Activated effector memory CD4-positive, alpha-beta T cell treated with anti-CD3 and anti-CD28 coated beads, Interleukin-2, amount 50 U/mL, for 16 hours (primary cell): ENCODE results near the gene ARIH1.
A peak's percentile ranks its signal among the peaks of the same experiment; 100 is the strongest.
"Not testable (repeated sequence)": the region's sequence is repeated elsewhere in the genome, so short reads cannot be mapped to it uniquely, and the experiment has no call there.

Source experiments
- DNase-seq: peaks from one replicate; pipeline ENCODE4 v3.0.0-alpha.2; 2020

Gene ARIH1

DNA sequence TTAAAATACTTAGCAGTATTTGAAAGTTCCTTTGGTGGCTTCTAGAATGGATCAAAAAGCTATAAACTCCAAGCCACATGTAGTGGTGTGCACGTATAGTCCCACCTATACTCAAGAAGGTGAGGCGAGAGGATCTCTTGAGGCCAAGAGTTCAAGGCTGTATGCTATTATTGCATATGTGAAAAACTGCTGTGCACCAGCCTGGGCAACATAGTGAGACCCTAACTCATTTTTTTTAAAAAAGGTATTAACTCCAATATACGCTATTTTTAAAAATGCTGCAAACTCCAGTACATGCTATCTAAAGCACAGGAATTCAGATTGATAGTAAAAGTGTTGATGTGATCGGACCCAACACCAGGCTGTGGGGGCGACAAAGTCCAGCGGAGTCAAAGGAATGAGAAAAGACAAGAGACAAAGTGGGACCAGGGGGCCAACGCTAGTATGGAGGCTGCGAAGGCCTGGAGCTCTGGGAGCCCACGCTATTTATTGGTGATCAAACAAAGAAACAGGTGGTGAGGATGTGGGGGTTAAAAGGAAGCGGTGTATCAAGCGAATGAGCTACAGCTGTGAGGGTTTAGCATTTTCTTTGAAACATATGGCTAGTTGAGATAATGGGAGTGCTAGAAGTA is 66.6 kb downstream of the ARIH1 start:
- DNase-seq = no peak

DNA sequence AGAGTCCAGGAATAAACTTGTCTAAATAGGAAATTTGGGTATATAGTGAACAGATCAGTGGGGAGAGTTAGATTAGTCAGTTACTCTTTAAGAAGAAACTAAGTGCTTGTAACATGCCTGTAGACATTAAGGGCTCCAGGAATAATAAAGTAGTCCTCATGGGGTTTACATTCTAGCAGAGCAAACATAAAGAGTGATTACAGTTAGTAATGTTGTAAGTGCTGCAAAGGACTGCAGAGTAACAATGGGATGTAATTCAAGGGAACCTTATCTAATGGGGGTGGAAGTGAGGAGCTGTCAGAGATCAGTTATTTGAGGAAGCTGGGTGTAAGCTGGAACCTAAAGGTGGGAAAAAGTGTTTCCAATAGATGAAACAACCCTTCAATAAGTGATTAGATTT is 67.5 kb downstream of the ARIH1 start:
- DNase-seq = no peak

DNA sequence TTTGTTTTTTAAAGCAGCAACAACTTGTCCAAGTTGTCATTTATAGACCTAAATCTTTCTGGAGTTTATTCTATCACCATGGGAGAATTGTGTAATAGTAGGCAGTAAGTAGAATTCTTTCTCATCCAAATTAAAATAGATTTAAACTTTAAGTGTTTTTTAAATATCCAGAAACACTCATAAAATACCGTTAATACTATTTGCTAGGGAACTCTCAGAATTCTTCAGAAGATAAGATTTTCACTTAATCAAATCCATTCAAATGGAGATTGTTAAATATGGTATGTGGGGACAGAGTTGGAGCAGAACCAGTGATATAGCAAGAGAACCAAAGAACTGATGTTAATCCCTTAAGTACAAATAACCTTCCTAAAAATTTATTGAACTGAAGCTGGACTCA is 71.0 kb downstream of the ARIH1 start:
- DNase-seq = no peak

DNA sequence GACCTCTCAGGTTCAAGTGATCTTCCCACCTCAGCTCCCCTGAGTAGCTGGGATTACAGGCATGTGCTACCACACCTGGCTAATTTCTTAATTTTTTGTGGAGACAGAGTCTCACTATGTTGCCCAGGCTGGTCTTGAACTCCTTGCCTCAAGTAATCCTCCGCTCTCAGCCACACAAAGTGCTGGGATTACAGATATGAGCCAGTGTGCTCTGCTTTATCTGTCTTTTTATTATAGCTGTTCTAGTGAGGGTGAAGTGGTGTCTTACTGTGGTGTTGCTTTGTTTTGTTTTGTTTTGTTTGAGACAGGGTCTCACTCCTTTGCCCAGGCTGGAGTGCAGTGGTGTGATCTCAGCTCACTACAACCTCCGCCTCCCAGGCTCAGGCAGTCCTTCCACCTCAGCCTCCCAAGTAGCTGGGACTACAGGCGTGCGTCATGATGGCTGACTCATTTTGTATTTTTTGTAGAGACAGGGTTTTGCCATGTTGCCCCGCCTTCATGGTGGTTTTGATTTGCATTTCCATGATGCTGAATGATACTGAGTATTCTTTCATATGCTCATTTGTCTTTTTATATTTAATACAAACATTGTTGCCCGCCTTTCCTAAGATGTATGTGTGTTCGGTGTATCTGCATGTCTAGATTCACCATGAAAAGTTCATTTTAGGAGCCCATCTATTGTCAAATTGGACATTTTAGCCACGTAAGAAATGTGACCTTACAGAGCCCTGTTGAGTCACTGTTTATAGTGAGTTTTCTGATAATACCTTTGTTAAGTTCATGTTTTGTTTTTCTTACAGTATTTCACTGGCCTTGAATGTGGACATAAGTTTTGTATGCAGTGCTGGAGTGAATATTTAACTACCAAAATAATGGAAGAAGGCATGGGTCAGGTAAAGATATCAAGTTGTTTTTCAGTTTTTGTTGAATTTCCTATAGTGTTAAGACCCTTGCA is 80.6 kb downstream of the ARIH1 start:
- peak; percentile 80 for DNase-seq

DNA sequence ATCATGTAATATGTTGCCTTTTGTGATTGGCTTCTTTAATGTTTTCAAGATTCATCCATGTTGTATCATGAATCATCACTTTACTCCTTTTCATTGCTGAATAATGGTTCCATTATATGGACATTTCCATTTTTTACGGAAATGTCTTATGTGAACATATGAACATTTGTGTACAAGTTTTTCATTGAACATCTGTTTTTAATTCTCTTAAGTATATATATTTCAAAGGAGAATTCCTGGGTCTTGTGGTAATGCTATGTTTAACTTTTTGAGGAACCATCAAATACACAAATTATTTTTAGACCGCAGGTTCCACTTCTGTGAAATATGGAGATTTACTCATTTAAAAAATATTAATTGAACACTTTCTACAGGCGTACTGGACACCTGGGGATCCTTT is 85.7 kb downstream of the ARIH1 start:
- no peak for DNase-seq

DNA sequence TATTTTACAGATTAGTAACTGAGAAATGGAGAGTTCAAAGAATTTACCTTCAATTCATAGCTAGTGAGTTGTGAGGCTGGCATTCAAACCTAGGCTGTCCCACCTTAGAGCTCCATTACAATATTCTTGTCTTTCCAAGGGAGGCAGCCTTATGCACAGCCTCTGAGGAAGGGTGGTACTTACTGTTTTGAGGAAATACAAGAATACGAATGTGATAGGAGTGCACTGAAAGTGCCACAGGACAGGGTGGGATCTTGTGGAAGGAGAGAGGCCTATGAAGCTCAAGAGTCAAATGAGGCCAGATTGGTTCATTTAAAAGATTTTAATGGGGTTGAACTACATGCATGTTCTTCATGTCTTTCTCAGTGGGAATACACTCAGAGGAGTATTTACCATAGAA is 86.3 kb downstream of the ARIH1 start:
- DNase-seq = no peak

DNA sequence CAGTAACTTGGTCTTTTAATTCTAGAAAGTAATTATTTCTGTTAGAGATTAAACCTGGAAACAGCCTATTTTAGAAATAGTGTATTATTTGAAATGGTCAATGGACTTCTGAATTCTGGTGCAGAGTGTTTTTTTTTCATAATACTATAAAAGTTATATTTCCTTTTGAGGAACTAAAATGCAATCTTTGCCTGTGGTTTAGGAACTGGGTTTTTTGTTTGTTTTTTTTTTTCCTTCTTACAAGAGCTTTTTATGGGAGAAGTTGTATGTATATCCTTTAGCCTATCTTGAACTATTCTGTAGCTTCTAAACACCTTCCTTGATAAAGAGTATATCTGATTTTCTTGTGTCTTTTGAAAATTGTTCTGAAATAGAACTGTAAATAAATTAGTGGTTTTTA is 88.3 kb downstream of the ARIH1 start:
- no peak for DNase-seq

DNA sequence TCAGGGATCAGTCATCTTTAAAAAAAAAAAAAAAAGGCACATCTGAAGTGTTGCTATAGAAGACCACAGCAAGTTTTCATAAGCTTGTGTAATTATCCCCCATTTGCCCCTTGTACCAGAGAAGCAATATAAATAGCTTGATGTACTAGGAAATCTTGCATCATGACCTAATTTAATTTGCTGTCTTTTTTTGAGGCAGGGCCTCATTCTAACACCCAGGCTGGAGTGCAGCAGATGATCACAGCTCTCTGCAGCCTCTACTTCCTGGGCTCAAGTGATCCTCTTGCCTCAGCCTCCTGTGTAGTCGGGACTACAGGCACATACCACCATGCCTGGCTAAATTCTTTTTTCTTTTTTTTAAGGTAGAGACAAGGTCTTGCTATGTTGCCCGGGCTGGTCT is 88.7 kb downstream of the ARIH1 start:
- no peak for DNase-seq

DNA sequence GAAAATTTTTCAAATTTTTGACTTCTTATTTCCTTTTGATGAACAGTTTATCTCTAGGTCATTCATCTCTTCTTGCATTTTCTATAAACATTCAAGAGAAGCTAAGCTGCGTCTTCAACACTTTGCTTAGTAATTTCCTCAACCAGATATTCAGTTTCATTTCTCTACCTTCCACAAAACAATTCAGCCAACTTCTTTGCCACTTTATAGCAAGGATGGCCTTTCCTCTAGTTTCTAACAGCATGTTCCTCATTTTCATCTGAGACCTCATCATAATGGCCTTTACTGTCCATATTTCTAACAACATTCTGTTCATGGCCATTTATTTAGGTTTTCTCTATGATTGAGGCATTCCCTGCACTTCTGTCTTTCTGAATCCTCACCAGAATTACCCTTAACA is 90.0 kb downstream of the ARIH1 start:
- no peak for DNase-seq

DNA sequence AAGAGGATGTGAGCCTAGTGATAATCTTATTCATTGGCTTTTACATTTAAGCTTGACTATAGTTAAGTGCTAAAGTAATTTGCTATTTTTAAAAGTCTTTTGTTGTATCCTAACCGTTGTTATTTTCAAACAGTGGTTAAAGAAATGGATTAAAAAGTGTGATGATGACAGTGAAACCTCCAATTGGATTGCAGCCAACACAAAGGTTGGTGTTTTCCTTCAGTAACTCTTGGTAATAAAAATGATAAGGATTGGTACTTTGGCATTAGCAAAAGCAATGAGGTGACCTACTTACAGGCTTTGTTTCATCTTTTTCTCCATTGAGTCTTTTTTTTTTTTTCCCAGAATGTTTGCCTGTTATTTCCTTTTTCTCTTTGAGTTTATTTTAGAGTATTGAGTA is 92.8 kb downstream of the ARIH1 start:
- no peak for DNase-seq

DNA sequence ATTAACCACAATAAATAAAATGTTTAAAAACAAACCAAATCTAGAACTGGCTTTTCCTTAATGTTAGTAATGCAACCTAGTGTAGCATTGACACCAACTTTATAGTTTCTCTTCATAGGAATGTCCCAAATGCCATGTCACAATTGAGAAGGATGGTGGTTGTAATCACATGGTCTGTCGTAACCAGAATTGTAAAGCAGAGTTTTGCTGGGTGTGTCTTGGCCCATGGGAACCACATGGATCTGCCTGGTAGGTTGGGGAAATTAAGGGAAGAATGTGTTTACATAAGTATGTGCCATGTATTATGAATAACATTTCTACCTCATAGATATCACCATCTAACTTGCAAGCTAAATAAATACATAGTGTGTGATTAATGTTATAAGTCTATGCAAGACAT is 95.9 kb downstream of the ARIH1 start:
- DNase-seq = no peak

DNA sequence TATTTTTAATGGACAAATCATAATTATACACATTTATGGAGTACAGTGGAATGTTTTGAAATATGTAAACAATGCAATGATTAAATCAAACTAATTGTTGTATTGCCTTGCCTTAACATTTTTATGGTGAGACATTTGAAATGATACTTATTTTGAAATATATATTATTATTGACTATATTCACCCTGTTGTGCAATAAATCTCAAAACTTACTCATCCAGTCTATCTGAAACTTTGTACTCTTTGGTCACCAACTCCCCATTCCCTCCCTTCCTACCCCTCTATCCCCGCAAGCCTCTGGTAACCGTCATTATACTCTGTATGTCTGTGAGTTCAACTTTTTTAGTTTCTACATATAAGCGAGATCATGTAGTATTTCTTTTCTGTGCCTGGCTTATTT is 105.7 kb downstream of the ARIH1 start:
- no peak for DNase-seq

DNA sequence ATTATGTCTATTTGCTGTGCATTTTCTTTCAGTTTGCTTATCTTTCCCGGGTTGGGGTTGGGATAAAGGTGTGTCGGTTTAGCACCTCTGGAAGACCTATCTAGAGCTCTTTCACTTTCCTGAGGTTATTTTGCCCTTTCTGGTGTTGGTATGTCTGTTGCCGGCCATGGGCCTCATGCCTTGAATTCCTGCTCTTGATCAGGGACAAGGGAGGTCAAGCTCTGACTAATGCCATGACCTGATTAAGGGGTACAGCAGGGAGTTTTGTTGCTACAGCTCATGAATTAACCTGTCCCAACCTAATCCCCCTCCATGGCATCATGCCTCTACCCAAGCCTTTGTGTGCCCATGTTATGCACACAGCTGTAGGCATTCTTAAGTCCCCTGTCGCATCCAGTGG is 109.9 kb downstream of the ARIH1 start:
- no peak for DNase-seq

DNA sequence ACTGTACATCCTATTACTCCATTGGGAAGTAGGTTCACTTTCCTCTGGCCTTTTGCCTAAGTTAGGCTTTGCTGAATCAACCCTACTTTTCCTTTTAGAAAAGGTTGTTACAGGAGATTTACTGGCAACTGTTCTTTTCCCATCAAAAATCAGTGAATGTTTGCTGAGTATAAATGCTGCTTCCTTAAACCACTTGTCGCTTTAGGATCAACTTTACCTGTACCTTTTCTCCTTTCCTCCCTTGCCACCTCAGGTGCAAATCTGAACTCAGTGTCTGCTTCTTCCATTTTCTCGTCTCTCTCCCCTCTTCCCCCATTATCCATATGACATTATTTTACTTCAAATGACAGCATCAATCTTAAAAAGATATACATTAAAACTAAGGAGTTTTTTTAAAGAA is 110.9 kb downstream of the ARIH1 start:
- DNase-seq = no peak

DNA sequence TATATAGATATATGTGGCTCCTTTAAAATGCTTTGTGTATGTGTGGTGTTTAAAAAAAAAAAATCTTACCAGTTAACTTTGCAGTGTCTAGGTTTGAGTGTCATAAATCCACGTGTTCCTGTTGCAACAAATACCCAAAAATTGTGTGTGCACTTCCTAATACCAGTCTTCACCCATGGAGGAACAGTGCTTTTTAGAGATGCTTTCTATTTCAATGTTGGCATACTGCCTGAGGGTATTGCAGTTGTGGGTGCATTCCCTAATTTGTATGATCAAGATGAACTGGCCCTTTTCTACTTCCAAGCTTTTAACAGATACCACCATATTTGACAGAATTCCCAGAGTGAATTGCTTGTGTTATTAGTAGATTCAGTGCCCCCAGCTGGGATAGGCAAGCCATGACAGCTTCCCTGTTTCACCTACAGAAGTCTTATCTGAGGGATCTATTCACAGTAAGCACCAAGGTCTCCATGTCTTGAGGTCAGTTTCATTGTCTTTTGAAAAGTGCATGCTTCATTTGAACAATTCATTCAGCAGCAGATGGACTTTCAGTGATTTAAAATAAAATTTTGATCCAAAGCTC is 111.4 kb downstream of the ARIH1 start:
- no peak for DNase-seq

DNA sequence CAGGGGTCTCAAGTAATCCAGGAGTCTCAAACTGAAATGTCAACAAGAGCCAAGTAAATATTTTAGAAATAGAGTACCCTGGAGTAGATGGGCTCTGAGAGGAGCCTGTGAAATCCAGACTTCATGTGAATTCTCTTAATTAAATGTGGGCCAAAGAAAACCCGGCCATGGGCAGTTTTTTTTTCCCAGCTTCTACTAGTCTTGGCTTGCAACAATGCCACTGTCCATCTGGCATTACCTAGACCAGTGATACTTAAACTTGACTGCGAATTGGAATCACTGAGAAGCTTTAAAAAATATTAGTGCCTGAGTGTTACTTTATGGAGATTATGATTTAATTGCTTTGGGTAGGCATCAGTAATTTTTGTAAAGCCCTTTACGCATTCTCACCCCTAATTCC is 114.0 kb downstream of the ARIH1 start:
- DNase-seq = no peak

DNA sequence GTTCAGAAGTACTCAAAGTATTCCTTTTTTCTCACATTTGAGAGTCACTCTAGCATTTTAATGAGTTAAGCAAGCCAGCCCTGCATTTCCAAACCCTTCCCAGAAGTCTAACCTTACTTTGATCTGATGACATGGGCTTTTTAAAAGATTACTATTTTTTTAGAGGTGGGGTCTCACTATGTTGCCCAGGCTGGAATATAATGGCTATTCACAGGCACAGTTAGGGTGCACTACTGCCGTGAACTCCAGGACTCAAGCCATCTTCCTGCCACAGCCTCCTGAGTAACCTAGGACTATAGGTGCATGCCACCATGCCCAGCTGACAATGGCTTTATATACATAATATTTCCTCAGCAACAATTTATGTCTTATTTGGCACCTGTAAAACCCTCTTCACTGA is 116.3 kb downstream of the ARIH1 start:
- no peak for DNase-seq

DNA sequence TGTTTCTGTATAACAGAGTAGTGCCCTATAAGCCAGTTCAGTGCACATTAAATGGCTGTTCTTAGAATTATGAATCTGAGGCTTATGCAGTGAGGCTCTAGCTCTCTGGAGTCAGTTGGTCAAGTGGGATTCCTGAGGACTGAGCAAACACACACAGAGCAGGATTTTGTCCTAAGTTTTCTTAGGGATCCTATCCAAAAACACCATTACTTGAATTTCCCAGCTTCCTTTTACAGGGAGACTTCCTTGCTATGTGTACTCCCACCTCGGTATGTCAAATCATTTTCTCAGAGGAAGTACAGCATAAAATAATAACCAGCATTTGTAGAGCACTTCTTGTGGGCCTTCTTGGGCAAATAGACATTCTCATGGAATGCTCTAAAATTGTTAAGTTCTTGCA is 117.2 kb downstream of the ARIH1 start:
- DNase-seq = no peak

DNA sequence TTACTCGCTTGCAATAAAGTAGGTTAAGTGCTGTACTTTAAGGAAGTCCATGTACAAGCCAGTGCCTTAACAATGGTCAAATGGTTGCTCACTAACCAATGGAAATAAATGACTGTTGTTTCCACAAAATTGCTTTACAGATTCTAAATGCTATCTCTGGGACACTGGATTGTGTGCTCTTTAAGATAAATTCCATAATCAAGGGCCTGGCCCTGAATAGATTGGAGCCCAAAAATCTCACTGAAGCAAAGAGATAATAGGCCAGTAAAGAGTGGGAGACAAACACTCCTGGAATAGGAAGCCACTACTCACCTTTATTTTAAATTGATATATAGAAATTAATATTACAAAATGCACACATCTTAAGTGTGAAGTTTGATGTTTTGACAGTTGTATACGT is 118.0 kb downstream of the ARIH1 start:
- DNase-seq = no peak

DNA sequence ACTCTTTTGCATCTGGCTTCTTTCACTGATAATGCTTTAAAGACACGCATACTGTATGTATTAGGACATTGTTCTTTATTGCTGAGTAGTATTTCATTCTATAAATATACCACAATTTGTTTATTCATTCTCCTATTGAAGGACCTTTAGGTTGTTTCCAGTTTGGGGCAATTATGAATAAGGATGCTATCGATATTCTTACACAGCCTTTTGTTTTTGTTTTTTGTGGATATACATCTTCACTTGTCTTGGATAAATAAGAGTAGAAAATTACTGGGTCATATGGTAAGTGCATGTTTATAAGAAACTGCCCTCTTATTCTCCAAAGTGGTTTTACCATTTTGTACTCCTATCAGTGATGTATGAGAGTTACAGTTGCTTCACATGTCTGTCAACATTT is 118.5 kb downstream of the ARIH1 start:
- DNase-seq = no peak

DNA sequence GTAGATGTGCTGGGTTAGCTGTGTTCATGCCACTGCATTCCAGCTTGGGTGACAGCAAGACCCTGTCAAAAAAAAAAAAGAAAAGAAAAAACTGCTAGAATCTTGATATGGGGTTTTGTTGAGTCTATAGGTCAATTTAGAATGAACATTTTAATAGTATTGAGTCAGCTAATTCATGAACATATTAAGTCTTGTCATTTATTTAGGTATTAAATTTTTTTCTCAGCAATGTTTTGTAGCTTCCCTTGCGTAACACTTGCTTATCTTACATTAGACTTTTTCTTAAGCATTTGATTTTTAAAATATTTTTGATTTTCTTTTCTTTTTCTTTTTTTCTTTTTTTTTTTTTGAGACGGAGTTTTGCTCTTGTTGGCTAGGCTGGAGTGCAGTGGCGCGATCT is 119.7 kb downstream of the ARIH1 start:
- no peak for DNase-seq

DNA sequence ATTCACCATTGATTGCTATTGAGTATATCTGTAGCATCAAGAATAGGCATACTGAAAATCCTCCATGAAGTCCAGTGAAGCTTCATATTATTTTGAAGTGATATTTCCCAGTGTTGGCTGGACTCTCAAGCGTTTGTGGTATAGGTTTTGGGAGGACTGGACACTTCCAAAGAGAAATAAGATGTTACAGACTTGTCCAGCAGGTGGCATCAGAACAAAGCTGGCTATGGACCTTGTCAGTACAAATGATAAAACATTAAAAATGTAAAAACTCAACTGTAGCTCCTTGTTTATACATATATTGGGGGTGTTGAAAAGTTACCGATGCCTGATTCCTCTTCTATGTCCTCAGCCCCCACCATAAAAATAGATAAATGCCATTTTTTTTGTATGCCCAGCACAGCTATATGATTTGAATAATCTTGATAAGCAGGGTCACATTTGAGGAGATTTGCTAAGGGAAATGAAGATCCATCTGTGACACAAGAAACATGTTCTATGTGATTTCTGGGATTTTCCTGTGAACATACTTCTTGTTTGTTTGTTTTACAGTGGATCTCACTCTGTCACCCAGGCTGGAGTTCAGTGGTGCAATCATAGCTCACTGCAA is 125.8 kb downstream of the ARIH1 start:
- DNase-seq = no peak

DNA sequence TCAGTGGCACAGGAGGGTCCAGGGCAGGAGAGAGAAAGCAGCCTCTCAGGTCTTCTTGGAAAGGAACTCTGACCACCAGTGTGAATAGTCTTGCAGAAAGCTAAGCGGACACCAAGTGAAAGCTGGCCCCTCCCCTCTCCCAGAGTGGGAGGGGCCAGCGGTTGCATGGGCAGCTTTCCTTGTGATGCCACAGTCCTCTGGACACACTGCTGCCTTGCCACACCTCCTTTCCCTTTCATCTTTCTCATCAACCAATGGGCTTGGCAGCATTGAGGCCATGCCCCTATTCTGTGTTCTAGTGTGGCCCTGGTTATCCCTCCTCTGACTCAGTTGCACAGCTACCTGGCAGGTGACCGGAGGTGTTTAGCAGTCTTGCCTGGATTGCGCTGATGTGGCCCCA is 130.7 kb downstream of the ARIH1 start:
- DNase-seq = no peak

DNA sequence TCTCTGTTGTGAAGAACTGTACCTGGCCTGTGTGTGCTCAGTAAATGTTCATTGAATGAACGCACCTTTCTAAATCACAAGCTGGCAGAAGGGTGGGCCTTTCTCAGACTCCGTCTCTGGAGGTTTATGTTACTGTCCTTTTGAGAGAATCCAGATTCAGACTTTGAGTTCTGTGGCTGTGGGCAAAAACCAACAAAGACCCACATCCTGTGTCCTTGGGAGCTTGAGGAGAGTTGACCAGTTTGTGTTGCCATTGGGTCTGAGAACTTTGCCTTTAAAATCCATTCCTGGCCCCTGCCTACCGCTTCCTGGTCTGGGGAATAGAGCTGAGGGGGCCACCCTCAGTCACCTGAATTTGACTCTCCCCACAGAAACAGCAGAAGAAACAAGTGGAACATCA is 134.0 kb downstream of the ARIH1 start:
- DNase-seq = not testable (repeated sequence)
